ENCODE measurements around the gene MCCC2.
"Not testable (repeated sequence)": the region's sequence is repeated elsewhere in the genome, so short reads cannot be mapped to it uniquely, and the experiment has no call there.

Gene MCCC2

GRCh38 chr5:71620630-71621029, 33.5 kb downstream of the MCCC2 start:
- in situ Hi-C loops (cut with MboI; ENCODE audit: low sequenced_read_pairs): no loop called here
- Histone ChIP-seq H3K4me1 (no peaks in the 10 kb centered on the region), H3K9me3 (no peaks in the 10 kb centered on the region), H3K27me3 (ENCODE audit: low read depth) (no peaks in the 10 kb centered on the region), H3K4me3 (no peak overlapping the region), H3K36me3 (replicated peaks) (no peaks in the 10 kb centered on the region)
- DNase-seq (ENCODE audit: low spot score in 2 of 2): no peak

GRCh38 chr5:71621268-71621667, 34.1 kb downstream of the MCCC2 start:
- in situ Hi-C loops (cut with MboI; ENCODE audit: low sequenced_read_pairs): no loop called here
- DNase-seq (ENCODE audit: low spot score in 2 of 2): no peak
- H3K9me3 ChIP-seq: no peaks in the 10 kb centered on the region
- no peak overlapping the region for H3K4me3 ChIP-seq
- no peaks in the 10 kb centered on the region for H3K27me3 ChIP-seq (ENCODE audit: low read depth)
- H3K36me3 ChIP-seq (replicated peaks): no peaks in the 10 kb centered on the region
- no peaks in the 10 kb centered on the region for H3K4me1 ChIP-seq

- H3K4me1 ChIP-seq: no peaks in the 10 kb centered on the region
- H3K27me3 ChIP-seq (ENCODE audit: low read depth): no peaks in the 10 kb centered on the region
- in situ Hi-C loops (cut with MboI; ENCODE audit: low sequenced_read_pairs): no loop called here
- no peak overlapping the region for H3K4me3 ChIP-seq
- no peaks in the 10 kb centered on the region for H3K9me3 ChIP-seq
- DNase-seq (ENCODE audit: low spot score in 2 of 2): no peak
- H3K36me3 ChIP-seq (replicated peaks): no peaks in the 10 kb centered on the region
Measured at GRCh38 chr5:71621741-71622140, 34.6 kb downstream of the MCCC2 start.

- Histone ChIP-seq H3K4me3 (no peak overlapping the region), H3K36me3 (replicated peaks) (no peaks in the 10 kb centered on the region), H3K27me3 (ENCODE audit: low read depth) (no peaks in the 10 kb centered on the region), H3K9me3 (no peaks in the 10 kb centered on the region), H3K4me1 (no peaks in the 10 kb centered on the region)
- in situ Hi-C loops (cut with MboI; ENCODE audit: low sequenced_read_pairs): no loop called here
- DNase-seq (ENCODE audit: low spot score in 2 of 2): no peak
Measured at GRCh38 chr5:71623221-71623794, 36.2 kb downstream of the MCCC2 start.

GRCh38 chr5:71629950-71630349, 42.8 kb downstream of the MCCC2 start:
- H3K4me3 ChIP-seq: no peak overlapping the region
- in situ Hi-C loops (cut with MboI; ENCODE audit: low sequenced_read_pairs): no loop called here
- no peak for DNase-seq (ENCODE audit: low spot score in 2 of 2)
- H3K36me3 ChIP-seq (replicated peaks): peaks cover 2% of the 10 kb centered on the region; the same call in 1 of the 2 replicates
- no peaks in the 10 kb centered on the region for H3K9me3 ChIP-seq
- H3K27me3 ChIP-seq (ENCODE audit: low read depth): no peaks in the 10 kb centered on the region
- H3K4me1 ChIP-seq: no peaks in the 10 kb centered on the region

GRCh38 chr5:71631070-71631469, 43.9 kb downstream of the MCCC2 start:
- H3K36me3 ChIP-seq (replicated peaks): peaks cover 3% of the 10 kb centered on the region; the same call in 1 of the 2 replicates
- in situ Hi-C loops (cut with MboI; ENCODE audit: low sequenced_read_pairs): no loop called here
- no peaks in the 10 kb centered on the region for H3K9me3 ChIP-seq
- no peaks in the 10 kb centered on the region for H3K27me3 ChIP-seq (ENCODE audit: low read depth)
- no peak for DNase-seq (ENCODE audit: low spot score in 2 of 2)
- no peak overlapping the region for H3K4me3 ChIP-seq
- H3K4me1 ChIP-seq: no peaks in the 10 kb centered on the region

GRCh38 chr5:71632168-71632567, 45.0 kb downstream of the MCCC2 start:
- no peaks in the 10 kb centered on the region for H3K27me3 ChIP-seq (ENCODE audit: low read depth)
- in situ Hi-C loops (cut with MboI; ENCODE audit: low sequenced_read_pairs): no loop called here
- H3K4me1 ChIP-seq: no peaks in the 10 kb centered on the region
- H3K4me3 ChIP-seq: no peak overlapping the region
- no peak for DNase-seq (ENCODE audit: low spot score in 2 of 2)
- peaks cover 3% of the 10 kb centered on the region; the same call in 1 of the 2 replicates for H3K36me3 ChIP-seq (replicated peaks)
- no peaks in the 10 kb centered on the region for H3K9me3 ChIP-seq

- Histone ChIP-seq H3K9me3 (no peaks in the 10 kb centered on the region), H3K4me3 (no peak overlapping the region), H3K36me3 (replicated peaks) (peaks cover 7% of the 10 kb centered on the region; the same call in 1 of the 2 replicates), H3K4me1 (no peaks in the 10 kb centered on the region), H3K27me3 (ENCODE audit: low read depth) (no peaks in the 10 kb centered on the region)
- in situ Hi-C loops (cut with MboI; ENCODE audit: low sequenced_read_pairs): no loop called here
- DNase-seq (ENCODE audit: low spot score in 2 of 2): no peak
Measured at GRCh38 chr5:71633255-71634155, 46.4 kb downstream of the MCCC2 start.

GRCh38 chr5:71637133-71637532, 50.0 kb downstream of the MCCC2 start:
- H3K27me3 ChIP-seq (ENCODE audit: low read depth): no peaks in the 10 kb centered on the region
- H3K9me3 ChIP-seq: no peaks in the 10 kb centered on the region
- in situ Hi-C loops (cut with MboI; ENCODE audit: low sequenced_read_pairs): no loop called here
- peaks cover 10% of the 10 kb centered on the region; the same call in 1 of the 2 replicates for H3K36me3 ChIP-seq (replicated peaks)
- DNase-seq (ENCODE audit: low spot score in 2 of 2): no peak
- no peak overlapping the region for H3K4me3 ChIP-seq
- peaks cover 7% of the 10 kb centered on the region for H3K4me1 ChIP-seq

- Histone ChIP-seq H3K36me3 (replicated peaks) (peaks cover 6% of the 10 kb centered on the region; the same call in 1 of the 2 replicates), H3K4me1 (peaks cover 9% of the 10 kb centered on the region)
Measured at GRCh38 chr5:71640408-71640807, 53.3 kb downstream of the MCCC2 start.

GRCh38 chr5:71645030-71645429, 57.9 kb downstream of the MCCC2 start:
- H3K36me3 ChIP-seq (replicated peaks): no peaks in the 10 kb centered on the region; the same call in none of the 2 replicates
- H3K9me3 ChIP-seq: no peaks in the 10 kb centered on the region
- H3K4me1 ChIP-seq: peaks cover 9% of the 10 kb centered on the region
- H3K27me3 ChIP-seq (ENCODE audit: low read depth): no peaks in the 10 kb centered on the region
- in situ Hi-C loops (cut with MboI; ENCODE audit: low sequenced_read_pairs): no loop called here
- no peak for DNase-seq (ENCODE audit: low spot score in 2 of 2)
- H3K4me3 ChIP-seq: no peak overlapping the region

More at GRCh38 chr5:71640408-71640807, 53.3 kb downstream of the MCCC2 start:
- Histone ChIP-seq H3K9me3 (no peaks in the 10 kb centered on the region), H3K27me3 (ENCODE audit: low read depth) (no peaks in the 10 kb centered on the region), H3K4me3 (no peak overlapping the region)
- in situ Hi-C loops (cut with MboI; ENCODE audit: low sequenced_read_pairs): no loop called here
- no peak for DNase-seq (ENCODE audit: low spot score in 2 of 2)

- not testable (repeated sequence) for H3K36me3 ChIP-seq (replicated peaks); H3K4me3 ChIP-seq; DNase-seq (ENCODE audit: low spot score in 2 of 2); H3K27me3 ChIP-seq (ENCODE audit: low read depth); H3K9me3 ChIP-seq; H3K4me1 ChIP-seq
- in situ Hi-C loops (cut with MboI; ENCODE audit: low sequenced_read_pairs): loop anchor here (10.0 kb wide), 1 partner anchor 84 kb away; no protein-coding TSS in a partner anchor
Measured at GRCh38 chr5:71650940-71651339, 63.8 kb downstream of the MCCC2 start.

GRCh38 chr5:71651579-71651978, 64.4 kb downstream of the MCCC2 start:
- Histone ChIP-seq H3K4me1 (no peaks in the 10 kb centered on the region), H3K27me3 (ENCODE audit: low read depth) (no peaks in the 10 kb centered on the region), H3K36me3 (replicated peaks) (no peaks in the 10 kb centered on the region; the same call in none of the 2 replicates), H3K9me3 (no peaks in the 10 kb centered on the region), H3K4me3 (no peak overlapping the region)
- no peak for DNase-seq (ENCODE audit: low spot score in 2 of 2)
- in situ Hi-C loops (cut with MboI; ENCODE audit: low sequenced_read_pairs): loop anchor here (10.0 kb wide), 1 partner anchor 83 kb away; no protein-coding TSS in a partner anchor

- in situ Hi-C loops (cut with MboI; ENCODE audit: low sequenced_read_pairs): loop anchor here (10.0 kb wide), 1 partner anchor 82 kb away; no protein-coding TSS in a partner anchor
- Histone ChIP-seq H3K36me3 (replicated peaks) (no peaks in the 10 kb centered on the region; the same call in none of the 2 replicates), H3K27me3 (ENCODE audit: low read depth) (no peaks in the 10 kb centered on the region), H3K4me3 (no peak overlapping the region), H3K9me3 (no peaks in the 10 kb centered on the region), H3K4me1 (no peaks in the 10 kb centered on the region)
- DNase-seq (ENCODE audit: low spot score in 2 of 2): no peak
Measured at GRCh38 chr5:71652349-71652748, 65.2 kb downstream of the MCCC2 start.

Data from HAP-1 (cell line).